ENCODE results near the gene RAB11FIP3.
A peak's percentile ranks its signal among the peaks of the same experiment; 100 is the strongest.
"Not testable (repeated sequence)": the region's sequence is repeated elsewhere in the genome, so short reads cannot be mapped to it uniquely, and the experiment has no call there.

The RAB11FIP3 gene, protein sequence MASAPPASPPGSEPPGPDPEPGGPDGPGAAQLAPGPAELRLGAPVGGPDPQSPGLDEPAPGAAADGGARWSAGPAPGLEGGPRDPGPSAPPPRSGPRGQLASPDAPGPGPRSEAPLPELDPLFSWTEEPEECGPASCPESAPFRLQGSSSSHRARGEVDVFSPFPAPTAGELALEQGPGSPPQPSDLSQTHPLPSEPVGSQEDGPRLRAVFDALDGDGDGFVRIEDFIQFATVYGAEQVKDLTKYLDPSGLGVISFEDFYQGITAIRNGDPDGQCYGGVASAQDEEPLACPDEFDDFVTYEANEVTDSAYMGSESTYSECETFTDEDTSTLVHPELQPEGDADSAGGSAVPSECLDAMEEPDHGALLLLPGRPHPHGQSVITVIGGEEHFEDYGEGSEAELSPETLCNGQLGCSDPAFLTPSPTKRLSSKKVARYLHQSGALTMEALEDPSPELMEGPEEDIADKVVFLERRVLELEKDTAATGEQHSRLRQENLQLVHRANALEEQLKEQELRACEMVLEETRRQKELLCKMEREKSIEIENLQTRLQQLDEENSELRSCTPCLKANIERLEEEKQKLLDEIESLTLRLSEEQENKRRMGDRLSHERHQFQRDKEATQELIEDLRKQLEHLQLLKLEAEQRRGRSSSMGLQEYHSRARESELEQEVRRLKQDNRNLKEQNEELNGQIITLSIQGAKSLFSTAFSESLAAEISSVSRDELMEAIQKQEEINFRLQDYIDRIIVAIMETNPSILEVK

DNA sequence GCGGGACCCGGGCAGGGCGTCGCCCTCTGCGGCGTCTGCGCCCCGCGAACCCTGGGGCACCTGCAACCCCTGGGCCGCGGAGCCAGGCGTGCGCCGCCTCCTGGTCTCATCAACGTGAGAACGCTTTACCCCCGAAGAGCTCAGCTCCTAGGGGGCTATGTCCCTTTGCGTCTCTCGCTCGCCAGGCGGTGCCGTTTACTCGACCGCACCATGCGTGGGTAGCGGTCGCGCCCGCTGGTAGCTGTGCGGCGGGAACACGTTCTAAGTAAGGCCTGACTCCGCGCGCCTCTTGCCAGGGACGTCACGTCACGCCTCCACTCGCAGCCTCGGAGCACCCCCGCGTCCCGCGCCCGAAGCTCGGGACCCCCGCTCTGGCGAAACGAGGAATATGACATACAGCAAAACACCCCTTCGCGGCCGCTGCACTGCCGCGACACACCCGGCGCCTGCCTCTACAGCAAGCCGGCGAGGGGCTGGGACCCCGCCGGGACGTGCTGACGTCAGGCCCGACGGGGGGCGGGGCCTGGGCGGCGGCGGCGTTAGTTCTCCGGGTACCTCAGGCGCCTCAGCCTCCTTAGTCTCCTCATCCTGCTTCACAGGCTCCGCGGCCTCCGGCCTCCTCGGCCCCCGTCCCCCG is at the start of gene RAB11FIP3:
Gene RAB11FIP3 (plus strand): TSS at position 568 of the 637 bp plus-strand sequence. CDS start 358 bp downstream, outside the sequence.
- H3K4me3 ChIP-seq = peak within 1 kb of the TSS; percentile 54
- H3K9me3 ChIP-seq = no peaks in the 10 kb centered on the region
- peak; percentile 87 to 89 for DNase-seq (ENCODE audit: low spot score in 2 of 2)
- in situ Hi-C loops (cut with MboI; ENCODE audit: low sequenced_read_pairs) = no loop called here
- H3K36me3 ChIP-seq (replicated peaks) = 0 out of 2 replicates have a peak, but pooled peaks cover 4% of the 10 kb centered on the region
- peaks cover 29% of the 10 kb centered on the region for H3K4me1 ChIP-seq
- no peaks in the 10 kb centered on the region for H3K27me3 ChIP-seq (ENCODE audit: low read depth)

DNA sequence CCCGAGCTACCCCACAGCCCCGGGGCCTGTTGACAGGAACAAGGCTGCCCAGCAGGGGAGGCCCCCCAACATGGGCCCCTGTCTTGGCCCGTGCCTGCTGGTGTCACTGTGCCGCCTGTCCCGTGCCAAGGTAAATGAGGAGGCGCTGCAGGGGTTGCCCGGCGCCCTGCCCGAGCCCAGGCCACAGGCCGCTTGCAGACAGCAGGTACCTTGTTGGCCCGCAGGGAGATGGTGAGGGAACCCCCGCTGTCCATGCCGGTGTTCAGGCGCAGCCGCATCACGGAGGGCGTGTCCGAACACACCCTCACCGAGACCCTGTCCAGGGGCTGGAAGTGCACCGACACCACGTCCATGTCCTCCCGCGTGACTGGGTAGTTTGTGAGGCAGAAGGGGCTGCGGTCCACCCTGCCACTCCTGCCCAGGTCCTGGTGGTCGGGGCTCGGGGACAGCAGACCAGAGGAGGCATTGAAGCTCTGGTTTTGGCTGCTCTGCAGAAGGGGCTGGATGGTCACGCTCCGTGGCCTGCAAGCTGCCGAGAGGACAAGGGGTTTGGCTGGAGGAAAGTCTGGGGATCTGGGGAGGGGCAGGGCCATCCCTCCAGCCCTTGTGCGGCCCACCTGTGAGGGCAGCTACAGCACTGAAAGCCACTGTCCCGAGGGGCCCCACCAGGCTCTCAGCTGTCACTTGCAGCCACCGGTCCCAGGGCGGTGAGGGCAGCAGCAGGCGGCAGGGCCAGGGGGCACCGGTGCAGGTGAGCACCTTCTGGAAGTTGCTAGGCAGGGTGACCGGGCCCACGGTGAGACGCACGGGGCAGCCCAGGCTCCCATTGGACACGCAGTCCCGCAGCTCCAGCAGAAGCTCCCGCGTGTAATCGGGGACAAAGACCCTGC is 49.3 kb upstream of the RAB11FIP3 start:
- no peak for DNase-seq (ENCODE audit: low spot score in 2 of 2)
- H3K27me3 ChIP-seq (ENCODE audit: low read depth) = no peaks in the 10 kb centered on the region
- no peak overlapping the region for H3K4me3 ChIP-seq
- H3K9me3 ChIP-seq = no peaks in the 10 kb centered on the region
- H3K36me3 ChIP-seq (replicated peaks) = peaks cover 12% of the 10 kb centered on the region
- H3K4me1 ChIP-seq = no peaks in the 10 kb centered on the region; the same call in 1 of the 2 replicates
- in situ Hi-C loops (cut with MboI; ENCODE audit: low sequenced_read_pairs) = no loop called here

DNA sequence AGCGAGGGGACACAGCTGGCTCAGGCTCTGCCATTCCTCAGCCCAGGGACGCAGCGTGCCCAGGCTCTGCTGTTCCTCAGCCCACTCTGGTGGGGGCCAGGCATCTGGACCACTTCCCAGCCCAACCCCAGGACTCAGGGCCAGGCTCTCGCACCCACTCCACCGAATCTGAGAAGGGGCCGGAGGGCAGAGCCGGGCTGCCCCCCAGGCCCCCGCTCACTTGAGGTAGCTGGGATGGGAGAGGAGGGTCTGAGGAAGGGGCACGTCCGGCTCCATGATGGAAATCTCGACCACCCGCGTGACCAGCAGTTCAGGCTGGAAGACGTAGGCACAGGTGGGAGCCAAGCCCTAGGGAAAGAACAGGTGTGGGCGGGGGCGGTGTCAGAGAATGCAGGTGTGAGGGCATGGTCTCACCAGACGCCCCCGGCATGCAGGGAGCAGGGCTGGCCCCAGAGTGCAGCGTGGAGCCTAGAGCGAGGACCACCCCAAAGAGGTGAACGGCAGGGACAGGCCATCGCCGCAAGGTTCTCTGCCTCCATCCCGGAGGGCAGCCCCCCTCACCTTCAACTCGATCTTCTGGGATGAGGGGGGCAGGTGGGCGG is 48.5 kb upstream of the RAB11FIP3 start:
- in situ Hi-C loops (cut with MboI; ENCODE audit: low sequenced_read_pairs) = no loop called here
- Histone ChIP-seq H3K4me3 (no peak overlapping the region), H3K9me3 (no peaks in the 10 kb centered on the region), H3K4me1 (no peaks in the 10 kb centered on the region; the same call in 1 of the 2 replicates), H3K27me3 (ENCODE audit: low read depth) (no peaks in the 10 kb centered on the region), H3K36me3 (replicated peaks) (peaks cover 12% of the 10 kb centered on the region)
- no peak for DNase-seq (ENCODE audit: low spot score in 2 of 2)

DNA sequence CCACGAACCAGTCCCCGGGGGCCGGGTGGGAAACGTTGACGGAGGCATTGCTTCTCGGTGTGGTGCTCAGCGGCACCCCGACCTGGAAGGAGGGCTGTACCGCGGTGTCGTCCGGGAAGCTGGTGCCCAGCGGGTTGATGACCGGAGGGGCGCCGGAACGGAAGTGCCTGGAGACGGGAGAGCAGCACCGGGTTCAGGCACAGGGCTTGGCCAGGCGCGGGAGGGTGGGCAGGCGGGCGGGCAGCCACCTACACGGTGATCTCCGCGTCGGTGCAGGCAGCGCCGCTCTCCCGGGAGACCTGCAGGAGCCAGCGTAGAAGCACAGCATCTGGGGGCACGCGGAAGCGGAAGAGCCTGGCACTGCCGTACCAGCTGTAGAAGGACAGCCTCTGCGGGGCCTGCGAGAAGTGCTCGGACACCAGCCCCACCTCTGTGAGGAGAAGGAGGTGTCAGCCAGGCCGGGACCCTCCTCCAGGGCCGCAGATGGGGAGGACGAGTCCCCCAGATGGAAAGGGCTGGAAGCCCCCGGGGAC is 48.0 kb upstream of the RAB11FIP3 start:
- DNase-seq (ENCODE audit: low spot score in 2 of 2) = no peak
- Histone ChIP-seq H3K4me3 (no peak overlapping the region), H3K9me3 (no peaks in the 10 kb centered on the region), H3K4me1 (no peaks in the 10 kb centered on the region; the same call in 1 of the 2 replicates), H3K36me3 (replicated peaks) (peaks cover 12% of the 10 kb centered on the region), H3K27me3 (ENCODE audit: low read depth) (no peaks in the 10 kb centered on the region)
- in situ Hi-C loops (cut with MboI; ENCODE audit: low sequenced_read_pairs) = no loop called here

DNA sequence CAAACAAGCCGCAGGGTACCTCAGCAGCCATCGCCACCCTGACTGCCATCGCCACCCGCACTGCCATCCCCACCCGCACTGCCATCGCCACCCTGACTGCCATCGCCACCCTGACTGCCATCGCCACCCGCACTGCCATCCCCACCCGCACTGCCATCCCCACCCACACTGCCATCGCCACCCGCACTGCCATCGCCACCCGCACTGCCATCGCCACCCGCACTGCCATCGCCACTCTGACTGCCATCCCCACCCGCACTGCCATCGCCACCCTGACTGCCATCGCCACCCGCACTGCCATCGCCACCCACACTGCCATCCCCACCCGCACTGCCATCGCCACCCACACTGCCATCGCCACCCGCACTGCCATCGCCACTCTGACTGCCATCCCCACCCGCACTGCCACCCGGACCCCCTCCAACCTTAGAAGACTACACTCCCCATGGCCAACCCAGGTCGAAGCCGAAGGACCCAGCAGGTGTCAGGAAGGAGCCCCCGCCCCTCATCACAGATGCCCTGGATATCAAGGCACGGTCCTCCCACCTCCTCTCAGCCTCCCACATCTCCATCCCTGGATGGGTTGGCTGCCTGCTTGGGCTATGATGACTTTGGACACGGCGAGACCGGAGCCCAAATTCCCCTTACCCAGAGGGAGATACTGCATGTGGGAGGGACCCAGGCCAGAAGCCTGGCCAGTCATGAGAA is 47.2 kb upstream of the RAB11FIP3 start:
- H3K36me3 ChIP-seq (replicated peaks) = peaks cover 12% of the 10 kb centered on the region
- in situ Hi-C loops (cut with MboI; ENCODE audit: low sequenced_read_pairs); H3K9me3 ChIP-seq; H3K4me1 ChIP-seq; H3K4me3 ChIP-seq; H3K27me3 ChIP-seq (ENCODE audit: low read depth); DNase-seq (ENCODE audit: low spot score in 2 of 2): not testable (repeated sequence)

DNA sequence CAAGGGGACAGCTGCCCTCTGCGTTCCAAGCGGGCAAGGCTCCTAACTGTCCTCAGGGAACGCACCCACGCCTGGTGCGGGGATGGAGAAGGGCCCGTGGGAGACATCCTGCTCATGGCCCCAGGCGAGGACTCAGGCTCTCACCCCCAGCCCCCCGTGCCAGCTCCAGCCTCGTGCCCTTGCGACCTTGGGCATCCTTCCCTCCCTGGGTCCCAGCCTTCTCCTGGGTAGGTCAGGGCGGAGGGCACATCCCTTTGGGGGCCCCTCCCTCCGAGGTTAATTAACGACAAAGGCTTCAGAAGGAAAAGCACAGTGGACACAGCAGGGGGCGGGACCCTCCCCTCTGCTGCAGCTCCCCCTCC is 46.6 kb upstream of the RAB11FIP3 start:
- no peak overlapping the region for H3K4me3 ChIP-seq
- DNase-seq (ENCODE audit: low spot score in 2 of 2) = no peak
- no peaks in the 10 kb centered on the region for H3K9me3 ChIP-seq
- peaks cover 12% of the 10 kb centered on the region for H3K36me3 ChIP-seq (replicated peaks)
- H3K27me3 ChIP-seq (ENCODE audit: low read depth) = no peaks in the 10 kb centered on the region
- in situ Hi-C loops (cut with MboI; ENCODE audit: low sequenced_read_pairs) = no loop called here
- no peaks in the 10 kb centered on the region; the same call in 1 of the 2 replicates for H3K4me1 ChIP-seq

DNA sequence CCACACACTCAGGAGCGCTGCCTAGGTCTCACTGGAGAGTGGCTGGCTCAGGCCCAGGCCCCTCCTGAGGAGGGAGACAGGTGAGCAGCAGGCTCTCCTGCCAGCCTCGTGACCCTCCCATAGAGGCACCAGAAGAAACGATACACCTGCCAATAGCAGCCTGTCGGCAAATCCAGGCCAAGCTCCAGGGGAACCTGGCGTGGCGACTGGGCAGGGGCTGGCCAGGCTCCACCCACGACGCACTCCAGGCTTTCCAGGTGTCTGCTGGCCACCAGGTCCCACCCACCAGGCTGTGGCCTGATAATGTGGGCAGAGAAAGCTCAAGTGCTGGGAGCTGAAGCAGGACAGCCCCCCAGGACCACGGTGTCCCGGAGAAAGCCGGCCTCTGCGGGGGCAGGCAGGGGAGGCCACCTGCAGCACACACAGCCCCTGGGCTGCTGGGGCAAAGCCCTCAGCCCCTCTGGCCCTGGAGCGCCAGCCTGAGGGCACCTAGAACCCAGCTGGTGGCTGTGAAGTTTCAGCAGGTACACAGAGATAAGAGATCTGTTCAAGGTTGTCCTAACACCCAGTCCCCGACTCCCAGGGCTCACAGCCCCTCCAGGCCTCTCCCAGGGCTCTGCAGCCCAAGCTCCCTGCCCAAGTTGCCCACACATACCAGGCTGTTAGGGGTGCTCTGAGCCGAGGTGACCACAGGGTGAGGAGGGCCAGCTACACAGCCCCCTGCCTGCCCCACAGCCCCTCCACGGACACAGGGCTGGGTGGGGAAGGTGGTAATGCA is 46.1 kb upstream of the RAB11FIP3 start:
- in situ Hi-C loops (cut with MboI; ENCODE audit: low sequenced_read_pairs) = no loop called here
- H3K9me3 ChIP-seq = no peaks in the 10 kb centered on the region
- H3K4me3 ChIP-seq = no peak overlapping the region
- DNase-seq (ENCODE audit: low spot score in 2 of 2) = no peak
- H3K36me3 ChIP-seq (replicated peaks) = peaks cover 12% of the 10 kb centered on the region
- no peaks in the 10 kb centered on the region for H3K27me3 ChIP-seq (ENCODE audit: low read depth)
- no peaks in the 10 kb centered on the region; the same call in 1 of the 2 replicates for H3K4me1 ChIP-seq

DNA sequence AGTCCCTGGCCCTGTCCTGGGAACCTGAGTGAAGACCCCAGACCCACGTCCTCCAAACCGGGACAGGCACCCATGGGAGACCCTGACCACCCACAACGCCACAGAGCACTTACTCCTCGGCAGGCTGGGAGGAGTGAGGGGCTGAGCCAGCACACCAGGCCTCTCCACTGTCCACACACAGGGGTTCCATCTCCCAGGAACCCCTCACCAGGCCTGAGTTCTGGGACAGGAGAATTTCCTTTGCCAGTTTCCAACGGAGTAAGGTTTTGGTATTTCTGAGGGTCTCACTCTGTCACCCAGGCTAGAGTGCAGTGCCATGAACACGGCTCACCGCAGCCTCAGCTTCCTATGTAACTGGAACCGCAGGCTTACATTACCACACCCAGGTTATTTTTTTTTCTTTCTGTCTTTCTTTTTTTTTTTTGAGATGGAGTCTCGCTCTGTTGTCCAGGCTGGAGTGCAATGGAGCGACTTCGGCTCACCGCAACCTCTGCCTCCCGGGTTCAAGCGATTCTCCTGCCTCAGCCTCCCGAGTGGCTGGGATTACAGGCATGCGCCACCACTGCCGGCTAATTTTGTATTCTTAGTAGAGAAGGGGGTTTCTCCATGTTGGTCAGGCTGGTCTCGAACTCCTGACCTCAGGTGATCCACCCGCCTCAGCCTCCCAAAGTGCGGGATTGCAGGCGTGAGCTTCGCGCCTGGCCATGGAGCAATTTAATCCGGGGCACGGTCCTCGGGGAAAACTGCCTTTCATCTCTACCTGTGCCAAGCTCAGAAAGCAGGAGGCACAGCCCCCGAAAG is 45.3 kb upstream of the RAB11FIP3 start:
- peaks cover 6% of the 10 kb centered on the region; the same call in 1 of the 2 replicates for H3K36me3 ChIP-seq (replicated peaks)
- DNase-seq (ENCODE audit: low spot score in 2 of 2) = no peak
- H3K27me3 ChIP-seq (ENCODE audit: low read depth) = no peaks in the 10 kb centered on the region
- H3K4me3 ChIP-seq = peak overlapping the region; percentile 76; the same call in 1 of the 2 replicates
- H3K9me3 ChIP-seq = no peaks in the 10 kb centered on the region
- in situ Hi-C loops (cut with MboI; ENCODE audit: low sequenced_read_pairs) = no loop called here
- H3K4me1 ChIP-seq = no peaks in the 10 kb centered on the region; the same call in 1 of the 2 replicates

DNA sequence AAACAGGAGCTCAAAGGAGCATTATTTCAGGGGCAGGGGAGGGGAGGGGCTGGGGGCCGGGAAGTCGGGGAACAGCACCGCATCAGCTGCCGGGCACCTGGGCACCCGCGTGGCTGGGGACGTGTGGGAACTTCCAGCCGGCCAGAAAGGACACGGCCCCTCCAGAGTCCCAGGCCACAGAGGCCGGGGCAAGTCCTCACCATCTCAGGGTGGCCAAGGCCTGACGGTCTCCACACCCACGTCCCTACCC is 44.8 kb upstream of the RAB11FIP3 start:
- DNase-seq (ENCODE audit: low spot score in 2 of 2) = no peak
- H3K4me3 ChIP-seq = peak overlapping the region; percentile 76
- H3K36me3 ChIP-seq (replicated peaks) = 0 out of 2 replicates have a peak, but pooled peaks cover 6% of the 10 kb centered on the region
- no peaks in the 10 kb centered on the region for H3K27me3 ChIP-seq (ENCODE audit: low read depth)
- H3K9me3 ChIP-seq = no peaks in the 10 kb centered on the region
- H3K4me1 ChIP-seq = no peaks in the 10 kb centered on the region; the same call in 1 of the 2 replicates
- in situ Hi-C loops (cut with MboI; ENCODE audit: low sequenced_read_pairs) = no loop called here

DNA sequence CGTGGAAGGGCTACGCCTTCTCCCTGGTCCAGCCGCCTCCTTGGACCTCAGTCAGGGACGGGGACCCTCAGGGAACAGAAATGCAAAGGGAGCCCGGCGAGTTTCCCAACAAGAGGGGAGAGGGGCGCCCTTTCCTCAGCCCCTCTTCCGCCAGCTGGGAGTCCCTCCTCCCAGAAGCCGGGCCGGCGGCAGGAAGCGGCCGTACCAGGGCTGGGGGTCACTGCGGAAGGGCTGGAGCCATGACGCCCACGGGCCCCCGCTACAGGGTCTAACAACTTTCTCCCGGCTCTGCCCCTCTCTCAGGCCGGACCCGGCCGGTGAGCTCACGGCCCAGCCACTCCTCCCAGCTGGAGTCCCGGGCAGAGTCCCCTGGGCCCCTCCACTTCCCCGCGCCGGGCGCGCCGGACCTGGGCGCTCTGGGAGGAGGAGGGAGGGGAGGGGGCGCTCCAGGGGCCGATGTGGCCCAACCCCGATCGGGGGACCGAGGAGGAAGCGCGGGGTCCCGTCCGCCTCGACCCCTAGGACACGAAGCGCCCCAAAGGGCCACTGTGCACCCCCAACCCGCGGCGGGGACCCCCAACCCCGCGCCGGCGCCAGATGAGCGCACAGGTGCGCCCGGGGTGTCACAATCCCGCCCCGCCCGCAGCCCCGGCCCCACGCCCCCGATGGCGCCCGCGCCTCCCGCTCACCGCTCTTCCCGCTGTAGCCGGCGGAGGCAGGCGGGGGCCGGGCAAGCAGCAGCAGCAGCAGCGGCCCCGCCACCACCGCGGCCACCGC is 44.2 kb upstream of the RAB11FIP3 start:
- H3K27me3 ChIP-seq (ENCODE audit: low read depth) = no peaks in the 10 kb centered on the region
- peak overlapping the region; percentile 76 for H3K4me3 ChIP-seq
- 0 out of 2 replicates have a peak, but pooled peaks cover 6% of the 10 kb centered on the region for H3K36me3 ChIP-seq (replicated peaks)
- no peaks in the 10 kb centered on the region; the same call in 1 of the 2 replicates for H3K4me1 ChIP-seq
- no peaks in the 10 kb centered on the region for H3K9me3 ChIP-seq
- DNase-seq (ENCODE audit: low spot score in 2 of 2) = peak in 1 of 2 experiments; percentile 56
- in situ Hi-C loops (cut with MboI; ENCODE audit: low sequenced_read_pairs) = no loop called here
